ENCODE results near the gene FBXO2.

Gene FBXO2

GRCh38 chr1:11606775-11607174 lies 47.5 kb downstream of the FBXO2 start:
- no peak for TF ChIP-seq CTCF (IDR thresholded peaks at IDR 0.05; ENCODE audit: borderline replicate concordance, control extremely low read depth, extremely low read depth, insufficient read depth, missing control alignments)
- in situ Hi-C loops (cut with MboI; ENCODE audit: low sequenced_read_pairs, unreplicated experiment) = no loop called here
- DNase-seq (ENCODE audit: low spot score) = no peak

GRCh38 chr1:11602981-11603380 lies 51.2 kb downstream of the FBXO2 start:
- TF ChIP-seq CTCF (IDR thresholded peaks at IDR 0.05; ENCODE audit: borderline replicate concordance, control extremely low read depth, extremely low read depth, insufficient read depth, missing control alignments) = no peak
- in situ Hi-C loops (cut with MboI; ENCODE audit: low sequenced_read_pairs, unreplicated experiment) = no loop called here

GRCh38 chr1:11602424-11602823 lies 51.8 kb downstream of the FBXO2 start:
- in situ Hi-C loops (cut with MboI; ENCODE audit: low sequenced_read_pairs, unreplicated experiment) = no loop called here
- no peak for TF ChIP-seq CTCF (IDR thresholded peaks at IDR 0.05; ENCODE audit: borderline replicate concordance, control extremely low read depth, extremely low read depth, insufficient read depth, missing control alignments)

More at GRCh38 chr1:11602981-11603380, 51.2 kb downstream of the FBXO2 start:
- DNase-seq (ENCODE audit: low spot score) = no peak

DNA sequence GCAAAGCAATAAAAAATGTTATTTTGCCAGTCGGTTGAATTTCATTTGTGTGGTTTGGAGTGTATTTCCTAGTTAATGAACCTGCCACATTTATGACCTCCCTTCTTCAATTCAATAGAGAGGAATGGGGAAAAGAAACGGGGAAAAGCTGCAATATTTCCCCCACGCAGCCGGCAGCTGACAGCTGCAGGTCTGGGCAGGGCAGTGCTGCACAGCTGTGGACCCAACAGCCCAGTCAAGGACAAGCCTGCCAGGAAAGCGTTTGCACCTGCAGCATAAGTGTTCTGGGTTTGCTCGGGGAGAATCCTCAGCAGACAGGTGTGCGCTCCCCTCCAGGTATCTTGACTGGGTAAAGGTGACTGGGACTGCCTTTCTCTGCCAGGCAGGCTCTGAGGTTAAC lies 53.4 kb downstream of the FBXO2 start:
- no peak for TF ChIP-seq CTCF (IDR thresholded peaks at IDR 0.05; ENCODE audit: borderline replicate concordance, control extremely low read depth, extremely low read depth, insufficient read depth, missing control alignments)
- in situ Hi-C loops (cut with MboI; ENCODE audit: low sequenced_read_pairs, unreplicated experiment) = no loop called here
- no peak for DNase-seq (ENCODE audit: low spot score)

More at GRCh38 chr1:11602424-11602823, 51.8 kb downstream of the FBXO2 start:
- no peak for DNase-seq (ENCODE audit: low spot score)

DNA sequence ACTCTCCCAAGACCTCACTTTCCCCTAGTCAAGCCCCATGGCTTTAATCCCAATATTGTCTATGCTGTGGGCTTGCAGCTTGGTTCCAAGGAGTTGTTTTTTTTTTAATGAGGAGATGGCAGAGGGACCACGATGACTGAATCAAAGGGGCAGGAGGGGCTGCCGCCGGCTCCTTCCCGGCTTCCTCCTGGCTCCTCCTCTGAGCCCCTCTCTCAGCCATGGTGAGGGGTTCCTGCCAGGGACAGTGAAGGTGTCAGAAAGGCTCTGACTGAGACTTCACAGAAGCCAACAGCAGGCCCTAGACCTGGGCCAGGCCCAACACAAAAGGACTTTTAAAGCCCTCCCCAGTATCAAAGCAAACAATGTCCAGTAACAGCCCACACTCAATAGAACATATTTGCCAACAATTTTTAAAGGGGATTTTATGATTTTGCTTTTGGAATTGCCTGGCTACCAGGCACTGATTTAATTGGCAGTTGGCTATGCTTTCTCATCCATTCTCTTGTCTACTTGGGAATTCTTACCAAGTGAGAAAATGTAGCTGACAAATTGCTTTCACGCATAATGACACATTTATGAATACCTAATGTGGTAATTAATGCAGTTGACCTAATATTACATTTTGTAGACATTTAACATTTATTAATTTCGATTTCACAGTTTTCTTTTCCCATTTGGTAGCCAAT lies 54.2 kb downstream of the FBXO2 start:
- TF ChIP-seq CTCF (IDR thresholded peaks at IDR 0.05; ENCODE audit: borderline replicate concordance, control extremely low read depth, extremely low read depth, insufficient read depth, missing control alignments) = no peak

GRCh38 chr1:11598461-11598860 lies 55.8 kb downstream of the FBXO2 start:
- no peak for DNase-seq (ENCODE audit: low spot score)
- in situ Hi-C loops (cut with MboI; ENCODE audit: low sequenced_read_pairs, unreplicated experiment) = no loop called here
- TF ChIP-seq CTCF (IDR thresholded peaks at IDR 0.05; ENCODE audit: borderline replicate concordance, control extremely low read depth, extremely low read depth, insufficient read depth, missing control alignments) = no peak

More for the DNA sequence above, 54.2 kb downstream of the FBXO2 start:
- in situ Hi-C loops (cut with MboI; ENCODE audit: low sequenced_read_pairs, unreplicated experiment) = no loop called here
- no peak for DNase-seq (ENCODE audit: low spot score)

Data from GM13976 (cell line).